NCI-H748 (cell line): ENCODE measurements around the gene RGMA.
"Not testable (repeated sequence)": the region's sequence is repeated elsewhere in the genome, so short reads cannot be mapped to it uniquely, and the experiment has no call there.

Experiments
- DNase-seq: peaks from one replicate; lab custom pipeline; 2025; ENCODE audit not compliant: unreplicated experiment; lab: John Stamatoyannopoulos, UW

Gene RGMA

GRCh38 chr15:93068581-93069199, 20.3 kb downstream of the RGMA start:
- DNase-seq, result no peak

- no peak for DNase-seq
These were observed 21.3 kb downstream of the RGMA start for GRCh38 chr15:93067649-93068085.

- DNase-seq, result peak; percentile 1
These were observed 22.0 kb downstream of the RGMA start for GRCh38 chr15:93066834-93067648.

GRCh38 chr15:93066224-93066681, 22.8 kb downstream of the RGMA start:
- DNase-seq, result no peak

GRCh38 chr15:93065641-93066045, 23.4 kb downstream of the RGMA start:
- no peak for DNase-seq

GRCh38 chr15:93063796-93064690, 25.0 kb downstream of the RGMA start:
- no peak for DNase-seq

GRCh38 chr15:93063262-93063671, 25.7 kb downstream of the RGMA start:
- DNase-seq, result no peak

GRCh38 chr15:93062628-93063261, 26.3 kb downstream of the RGMA start:
- not testable (repeated sequence) for DNase-seq

GRCh38 chr15:93060336-93061248, 28.4 kb downstream of the RGMA start:
- no peak for DNase-seq

GRCh38 chr15:93059442-93059841, 29.6 kb downstream of the RGMA start:
- DNase-seq, result no peak

- DNase-seq, result no peak
These were observed 30.0 kb downstream of the RGMA start for GRCh38 chr15:93058904-93059427.

- DNase-seq, result no peak
These were observed 30.9 kb downstream of the RGMA start for GRCh38 chr15:93058128-93058527.

- DNase-seq, result no peak
These were observed 31.4 kb downstream of the RGMA start for GRCh38 chr15:93057618-93058017.

- DNase-seq, result no peak
These were observed 32.2 kb downstream of the RGMA start for GRCh38 chr15:93056836-93057235.

GRCh38 chr15:93055211-93055610, 33.8 kb downstream of the RGMA start:
- no peak for DNase-seq

GRCh38 chr15:93052090-93052879, 36.7 kb downstream of the RGMA start:
- no peak for DNase-seq

GRCh38 chr15:93051236-93052089, 37.5 kb downstream of the RGMA start:
- DNase-seq, result no peak

- no peak for DNase-seq
These were observed 38.4 kb downstream of the RGMA start for GRCh38 chr15:93050648-93051047.
